Measurements from ENCODE around the gene MOGAT3.

DNA sequence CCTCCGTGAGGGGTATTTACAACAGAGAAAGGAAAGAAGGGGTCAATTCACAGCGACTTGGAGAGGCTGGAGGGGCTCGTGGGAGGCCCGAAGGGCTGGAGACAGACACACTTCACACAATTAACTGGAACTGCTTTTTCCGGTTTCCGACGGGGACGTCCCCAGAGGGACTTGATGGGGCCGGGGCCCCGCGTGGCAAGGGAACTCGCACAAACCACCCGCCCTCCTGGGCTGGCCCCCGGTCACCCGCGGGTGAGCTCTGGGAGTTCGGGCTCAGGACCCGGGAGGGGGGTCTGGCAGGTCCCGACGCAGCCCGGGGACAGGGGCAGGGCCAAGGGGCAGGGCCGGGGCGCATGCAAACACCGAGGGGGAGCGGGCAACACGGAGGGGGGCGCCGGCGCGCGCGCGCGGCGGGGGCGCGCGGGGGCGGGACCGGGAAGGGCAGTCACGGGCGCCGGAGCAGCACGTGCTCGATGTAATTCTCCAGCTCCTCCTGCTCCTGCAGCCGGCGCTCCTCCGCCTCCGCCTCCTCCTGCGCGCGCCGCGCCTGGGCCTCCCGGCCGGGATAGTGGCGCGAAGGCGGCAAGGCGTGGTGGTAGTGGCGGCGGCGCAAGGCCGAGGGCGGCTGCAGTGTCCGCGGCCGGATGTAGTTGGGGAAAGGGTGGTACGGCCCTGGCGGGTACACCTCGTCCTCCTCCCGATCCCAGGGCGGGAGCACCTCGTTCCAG lies 38.1 kb downstream of the MOGAT3 start:
- TF ChIP-seq GATA2 (IDR thresholded peaks at IDR 0.05; ENCODE audit: low read depth, low read length), result no peak
- TF ChIP-seq GATA3 (IDR thresholded peaks at IDR 0.05; ENCODE audit: low read depth, low read length), result no peak

Measured in SH-SY5Y (cell line).